OCI-M1 (cell line): ENCODE results near the gene LIPK.
A peak's percentile ranks its signal among the peaks of the same experiment; 100 is the strongest.
"Not testable (repeated sequence)": the region's sequence is repeated elsewhere in the genome, so short reads cannot be mapped to it uniquely, and the experiment has no call there.

Experiments used
- DNase-seq: peaks from one replicate; lab custom pipeline; 2025; lab: John Stamatoyannopoulos, UW

Gene LIPK, protein sequence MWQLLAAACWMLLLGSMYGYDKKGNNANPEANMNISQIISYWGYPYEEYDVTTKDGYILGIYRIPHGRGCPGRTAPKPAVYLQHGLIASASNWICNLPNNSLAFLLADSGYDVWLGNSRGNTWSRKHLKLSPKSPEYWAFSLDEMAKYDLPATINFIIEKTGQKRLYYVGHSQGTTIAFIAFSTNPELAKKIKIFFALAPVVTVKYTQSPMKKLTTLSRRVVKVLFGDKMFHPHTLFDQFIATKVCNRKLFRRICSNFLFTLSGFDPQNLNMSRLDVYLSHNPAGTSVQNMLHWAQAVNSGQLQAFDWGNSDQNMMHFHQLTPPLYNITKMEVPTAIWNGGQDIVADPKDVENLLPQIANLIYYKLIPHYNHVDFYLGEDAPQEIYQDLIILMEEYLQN

DNA sequence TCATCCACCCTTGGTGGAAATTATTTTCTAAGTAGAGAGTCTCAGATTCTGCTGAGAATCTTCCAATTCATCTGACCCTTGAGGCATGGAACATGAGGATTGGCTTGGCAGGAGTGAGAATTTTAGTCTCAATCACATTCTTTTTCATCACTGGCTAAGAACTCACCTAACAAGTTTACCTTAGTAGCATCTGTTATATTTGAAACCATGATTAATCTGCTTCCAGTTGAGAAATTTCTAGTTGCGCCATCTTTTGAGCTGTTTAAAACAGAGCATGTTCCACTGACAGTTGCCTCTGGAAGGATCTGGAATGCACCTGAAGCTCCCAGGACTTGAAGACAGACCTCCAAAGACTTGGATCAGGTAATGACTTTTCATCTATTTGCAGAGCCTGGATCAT lies at the start of gene LIPK:
Gene LIPK, plus strand, starts transcription at position 292 of the 400 bp plus-strand sequence. CDS start 18,295 bp downstream, outside the sequence.
- no peak for DNase-seq

DNA sequence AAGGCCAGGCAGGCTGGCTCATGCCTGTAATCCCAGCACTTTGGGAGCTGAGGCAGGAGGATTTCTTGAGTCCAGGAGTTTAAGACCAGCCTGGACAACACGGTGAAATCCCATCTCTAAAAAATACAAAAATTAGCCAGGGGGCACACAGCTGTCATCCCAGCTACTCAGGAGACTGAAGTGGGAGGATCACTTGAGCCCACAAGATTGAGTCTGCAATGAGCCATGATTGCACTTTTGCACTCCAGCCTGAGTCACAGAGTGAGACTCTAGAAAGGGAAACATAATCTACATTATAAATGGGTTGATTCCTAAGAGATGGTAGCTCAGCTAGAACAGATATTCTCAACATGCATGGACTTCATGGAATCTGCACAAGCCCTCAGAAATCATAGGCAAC lies 48.1 kb upstream of the LIPK start:
- DNase-seq, result no peak

GRCh38 chr10:88659725-88660597 lies 46.1 kb upstream of the LIPK start:
- no peak for DNase-seq

GRCh38 chr10:88660598-88660884 lies 45.5 kb upstream of the LIPK start:
- no peak for DNase-seq

GRCh38 chr10:88661018-88661417 lies 45.0 kb upstream of the LIPK start:
- no peak for DNase-seq

DNA sequence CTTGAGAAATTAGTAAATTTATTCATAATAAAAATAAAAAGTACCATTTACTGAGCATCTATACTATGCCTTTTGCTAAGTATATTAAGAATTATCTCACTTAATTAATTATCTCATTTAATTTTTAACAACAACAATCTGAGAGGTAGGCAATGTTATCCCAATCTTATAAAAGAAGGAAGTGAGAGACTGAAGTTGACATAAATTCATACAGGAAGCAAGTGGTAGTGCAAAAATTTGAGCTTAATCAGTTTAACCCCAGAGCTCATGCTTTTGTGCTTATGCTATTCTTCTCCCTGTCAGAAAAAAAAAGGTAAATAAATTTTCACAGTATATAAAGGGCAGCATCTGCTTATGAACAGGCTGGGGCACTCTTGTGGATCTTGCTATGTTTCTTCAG lies 44.5 kb upstream of the LIPK start:
- no peak for DNase-seq

GRCh38 chr10:88663153-88663552 lies 42.9 kb upstream of the LIPK start:
- not testable (repeated sequence) for DNase-seq

GRCh38 chr10:88664142-88664541 lies 41.9 kb upstream of the LIPK start, which contains the start of gene LIPF:
LIPF (plus strand) TSS chr10:88664442; CDS start chr10:88667298, 2,856 bp downstream.
- DNase-seq, result no peak

DNA sequence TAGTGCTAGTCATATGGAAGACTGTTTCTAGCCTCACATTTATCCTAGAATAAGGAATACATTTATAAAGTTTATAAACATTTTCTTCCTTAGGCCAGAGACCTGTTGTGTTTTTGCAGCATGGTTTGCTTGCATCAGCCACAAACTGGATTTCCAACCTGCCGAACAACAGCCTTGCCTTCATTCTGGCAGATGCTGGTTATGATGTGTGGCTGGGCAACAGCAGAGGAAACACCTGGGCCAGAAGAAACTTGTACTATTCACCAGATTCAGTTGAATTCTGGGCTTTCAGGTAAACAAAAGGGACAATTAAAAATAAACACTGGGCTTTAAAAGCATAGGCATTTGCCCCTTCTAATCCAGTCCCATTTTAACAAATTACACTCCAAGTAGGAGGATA lies 37.6 kb upstream of the LIPK start:
- no peak for DNase-seq

DNA sequence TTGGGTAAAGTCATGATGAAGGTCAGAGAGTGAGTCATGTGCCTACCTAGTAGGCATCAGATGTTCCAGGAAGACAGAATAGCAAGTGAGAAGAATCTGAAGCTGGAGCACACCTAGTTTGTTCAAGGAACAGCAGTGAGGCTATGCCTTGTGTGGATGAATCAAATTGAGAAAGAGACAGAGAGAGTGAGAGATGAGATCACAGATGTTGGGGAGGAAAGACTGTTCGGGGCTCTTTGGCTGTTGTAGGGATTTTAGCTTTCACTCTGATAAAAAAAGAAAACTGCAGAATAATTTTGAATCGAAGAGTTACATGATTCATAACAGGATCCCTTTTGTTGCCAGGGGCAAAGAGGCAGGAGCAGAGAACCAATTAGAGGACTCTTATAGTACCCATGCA lies 35.6 kb upstream of the LIPK start:
- DNase-seq, result no peak

DNA sequence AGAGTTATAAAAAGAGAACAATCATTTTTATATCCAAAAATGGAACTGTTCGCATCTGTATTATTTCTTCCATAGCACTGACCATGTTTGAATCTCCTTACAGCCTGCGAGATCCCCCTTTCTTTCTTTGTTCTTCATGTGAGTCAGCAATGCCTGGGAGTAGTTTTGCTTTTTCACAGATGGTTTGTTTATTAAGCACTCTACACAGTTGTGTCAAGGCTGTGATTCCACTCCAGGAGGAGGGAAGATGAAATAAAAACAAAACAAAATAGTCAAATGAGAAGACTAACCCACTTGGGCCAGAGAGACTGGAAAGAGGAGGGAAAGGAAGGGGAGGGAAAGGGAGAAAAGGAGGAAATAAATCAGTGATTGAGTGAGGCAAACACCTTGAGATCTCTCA lies 34.0 kb upstream of the LIPK start:
- DNase-seq, result no peak

- DNase-seq, result peak; percentile 33
Measured at GRCh38 chr10:88676283-88677060, 29.6 kb upstream of the LIPK start.

DNA sequence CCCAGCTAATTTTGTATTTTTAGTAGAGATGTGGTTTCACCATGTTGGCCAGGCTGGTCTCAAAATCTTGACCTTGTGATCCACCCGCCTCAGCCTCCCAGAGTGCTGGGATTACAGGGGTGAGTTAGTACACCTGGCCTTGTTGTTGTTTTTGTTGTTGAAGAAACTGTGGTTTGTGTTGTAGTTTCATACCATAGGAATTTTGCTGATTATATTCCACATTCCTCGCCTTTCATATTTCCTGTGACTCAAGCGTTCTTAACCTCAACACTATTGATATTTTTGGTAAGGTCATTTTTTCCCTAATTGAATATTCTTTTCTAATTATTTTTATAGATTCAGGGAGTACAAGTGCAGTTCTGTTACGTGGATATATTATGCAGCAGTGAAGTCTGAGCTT lies 25.1 kb upstream of the LIPK start:
- DNase-seq, result no peak

DNA sequence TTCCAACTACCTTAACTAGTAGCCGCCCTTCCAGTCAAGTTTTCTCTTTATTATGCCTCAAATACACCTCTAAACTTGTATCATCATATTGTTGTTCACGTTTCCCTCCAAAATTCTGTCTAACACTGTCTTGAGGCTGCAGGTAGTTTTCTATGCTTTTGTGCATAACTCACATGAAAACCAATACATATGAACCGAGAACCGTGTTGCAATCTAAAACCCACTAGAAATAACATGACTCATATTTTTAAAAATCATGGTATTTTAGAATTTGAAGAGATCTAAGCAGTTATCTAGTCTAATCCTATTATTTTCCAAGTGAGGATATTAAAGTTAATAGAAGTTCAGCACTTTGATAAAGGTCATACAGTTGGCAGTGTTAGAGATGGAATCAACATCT lies 23.6 kb upstream of the LIPK start:
- no peak for DNase-seq

- peak; percentile 53 for DNase-seq
Measured at GRCh38 chr10:88687853-88688467, 18.1 kb upstream of the LIPK start.

DNA sequence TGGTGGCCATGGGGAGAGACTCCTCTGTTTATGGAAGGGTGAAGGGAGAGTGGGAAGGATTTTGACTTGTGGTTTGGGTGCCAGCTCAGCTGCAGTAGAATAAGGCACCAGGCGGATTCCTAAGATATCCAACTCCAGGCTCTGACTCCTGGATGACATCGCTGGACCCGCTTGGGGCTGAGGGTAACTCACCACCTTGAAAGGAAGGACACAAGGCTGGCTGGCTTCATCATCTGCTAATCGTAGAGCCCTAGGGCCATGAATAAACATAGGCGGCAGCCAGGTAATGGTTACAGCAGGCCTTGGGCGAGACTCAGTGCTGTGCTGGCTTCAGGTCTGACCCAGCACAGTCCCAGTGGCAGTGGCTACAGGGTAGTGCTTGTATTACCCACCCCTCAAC lies 16.7 kb upstream of the LIPK start:
- DNase-seq, result no peak

- DNase-seq, result peak; percentile 62
Measured at GRCh38 chr10:88693392-88694020, 12.5 kb upstream of the LIPK start.

GRCh38 chr10:88702848-88703597 lies 3.0 kb upstream of the LIPK start:
- DNase-seq, result no peak

- DNase-seq, result no peak
Measured at GRCh38 chr10:88707429-88708155, 1.5 kb downstream of the LIPK start.

GRCh38 chr10:88709361-88709760 lies 3.3 kb downstream of the LIPK start:
- not testable (repeated sequence) for DNase-seq
